Measurements from ENCODE around the gene MT1H. TPM values are rescaled to one million over a fixed set of nuclear protein-coding genes. Genes with fewer than 3 reads are reported as not detected.

MT1H gene
- total and polyA plus RNA-seq, 8 donors = 33.8 to 219 (median 77.8) TPM; not detected in 4

DNA sequence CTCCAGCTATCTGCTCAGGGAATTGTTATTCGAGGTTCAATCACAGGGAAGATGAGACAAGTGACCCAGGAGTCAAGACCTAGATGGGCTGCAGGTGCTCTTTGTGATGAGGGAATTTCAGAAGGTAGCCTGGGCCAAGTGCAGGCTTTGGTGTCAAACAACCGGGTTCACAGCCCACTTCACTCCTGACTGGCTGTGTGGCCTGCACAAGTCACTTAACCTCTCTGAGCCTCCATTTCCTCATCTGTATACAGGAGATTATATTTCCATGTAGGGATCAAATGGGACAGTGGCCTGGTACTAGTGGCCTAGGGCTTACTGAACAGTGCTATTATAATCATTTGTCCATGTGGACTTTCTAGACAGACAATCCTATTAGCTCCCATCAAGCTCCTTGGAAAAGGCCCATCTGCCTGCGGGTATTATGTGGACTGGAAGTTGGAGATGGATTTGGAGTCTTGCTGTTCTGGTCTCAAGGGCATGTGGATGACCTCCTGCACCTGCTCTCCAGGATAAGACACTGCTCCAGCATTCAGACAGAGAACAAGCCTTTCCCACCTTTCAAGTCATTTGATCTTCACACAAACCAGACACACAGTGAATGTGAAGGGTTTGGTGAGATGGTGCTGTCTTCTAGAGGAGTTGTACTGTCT is 9.6 kb downstream of the MT1H start:
- 83 to 94% (median 91%) methylated on average over 3 of the region's 3 CpGs for WGBS, 5 donors
- TF ChIP-seq, protein P1, sequence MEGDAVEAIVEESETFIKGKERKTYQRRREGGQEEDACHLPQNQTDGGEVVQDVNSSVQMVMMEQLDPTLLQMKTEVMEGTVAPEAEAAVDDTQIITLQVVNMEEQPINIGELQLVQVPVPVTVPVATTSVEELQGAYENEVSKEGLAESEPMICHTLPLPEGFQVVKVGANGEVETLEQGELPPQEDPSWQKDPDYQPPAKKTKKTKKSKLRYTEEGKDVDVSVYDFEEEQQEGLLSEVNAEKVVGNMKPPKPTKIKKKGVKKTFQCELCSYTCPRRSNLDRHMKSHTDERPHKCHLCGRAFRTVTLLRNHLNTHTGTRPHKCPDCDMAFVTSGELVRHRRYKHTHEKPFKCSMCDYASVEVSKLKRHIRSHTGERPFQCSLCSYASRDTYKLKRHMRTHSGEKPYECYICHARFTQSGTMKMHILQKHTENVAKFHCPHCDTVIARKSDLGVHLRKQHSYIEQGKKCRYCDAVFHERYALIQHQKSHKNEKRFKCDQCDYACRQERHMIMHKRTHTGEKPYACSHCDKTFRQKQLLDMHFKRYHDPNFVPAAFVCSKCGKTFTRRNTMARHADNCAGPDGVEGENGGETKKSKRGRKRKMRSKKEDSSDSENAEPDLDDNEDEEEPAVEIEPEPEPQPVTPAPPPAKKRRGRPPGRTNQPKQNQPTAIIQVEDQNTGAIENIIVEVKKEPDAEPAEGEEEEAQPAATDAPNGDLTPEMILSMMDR (IDR thresholded peaks at IDR 0.05) = no peak
- TF ChIP-seq EP300 (IDR thresholded peaks at IDR 0.05) = no peak
- no peak for TF ChIP-seq POLR2AphosphoS5 (IDR thresholded peaks at IDR 0.05)
- no peak for TF ChIP-seq POLR2A (IDR thresholded peaks at IDR 0.05)
- H3K4me1 ChIP-seq = peaks cover 28 to 39% (median 34%) of the 10 kb centered on the region in 4 donors
- no peak for DNase-seq
- H3K36me3 ChIP-seq = no peaks in the 10 kb centered on the region
- H3K4me3 ChIP-seq = no peak overlapping the region
- intact Hi-C loops (cut with DNase I; ENCODE audit: low total_unique reads) = no loop called here
- H3K9me3 ChIP-seq = no peaks in the 10 kb centered on the region
- H3K27me3 ChIP-seq = peaks cover 0 to 37% (median 15%) of the 10 kb centered on the region in 3 donors
- no peak overlapping the region for H3K27ac ChIP-seq

- Histone ChIP-seq H3K36me3 (no peaks in the 10 kb centered on the region), H3K9me3 (no peaks in the 10 kb centered on the region), H3K27me3 (peaks cover 0 to 31% (median 15%) of the 10 kb centered on the region in 3 donors), H3K27ac (no peak overlapping the region), H3K4me1 (peaks cover 29 to 45% (median 40%) of the 10 kb centered on the region in 4 donors), H3K4me3 (no peak overlapping the region)
- intact Hi-C loops (cut with DNase I; ENCODE audit: low total_unique reads) = no loop called here
- WGBS, 5 donors = 84 to 88% (median 85%) methylated on average over 6 of the region's 6 CpGs
- no peak for DNase-seq
- TF ChIP-seq EP300 (IDR thresholded peaks at IDR 0.05) = no peak
- no peak for TF ChIP-seq POLR2AphosphoS5 (IDR thresholded peaks at IDR 0.05)
- TF ChIP-seq, protein P1 (IDR thresholded peaks at IDR 0.05) = no peak
- TF ChIP-seq POLR2A (IDR thresholded peaks at IDR 0.05) = no peak
Measured at GRCh38 chr16:56679818-56680217, 10.2 kb downstream of the MT1H start.

DNA sequence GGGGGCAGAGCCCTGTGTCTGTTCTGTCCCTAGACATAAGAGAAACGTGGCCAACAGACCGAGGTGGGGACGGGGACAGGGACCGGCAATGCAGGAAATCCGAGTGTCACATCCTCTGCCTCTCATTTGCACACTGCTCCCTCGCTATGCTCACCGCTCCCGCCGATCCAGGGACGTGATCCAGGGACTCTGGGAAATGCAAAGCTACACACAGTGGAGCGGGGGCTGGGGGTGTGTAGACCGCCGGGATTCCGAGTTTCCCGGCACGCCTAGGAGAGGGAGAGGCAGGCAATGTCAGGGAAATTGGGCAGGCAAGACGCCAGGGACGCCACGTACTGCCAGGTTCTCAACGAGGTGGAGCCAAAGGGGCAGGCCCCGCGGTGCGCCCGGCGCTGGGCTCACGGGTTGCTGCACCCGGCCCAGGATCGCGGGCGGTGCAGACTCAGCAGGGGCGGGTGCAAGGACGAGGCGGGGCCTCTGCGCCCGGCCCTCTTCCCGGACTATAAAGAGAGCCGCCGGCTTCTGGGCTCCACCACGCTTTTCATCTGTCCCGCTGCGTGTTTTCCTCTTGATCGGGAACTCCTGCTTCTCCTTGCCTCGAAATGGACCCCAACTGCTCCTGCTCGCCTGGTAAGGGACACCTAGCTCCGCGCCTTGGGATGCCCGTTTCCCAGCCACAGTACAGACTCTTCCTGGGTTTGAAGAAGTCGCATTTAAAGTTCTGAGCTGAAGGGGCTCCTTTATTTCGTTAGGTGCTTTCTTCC is 12.5 kb downstream of the MT1H start, which contains the start of gene MT1X:
MT1X (plus strand) TSS at position 532 of the 764 bp plus-strand sequence; CDS start at position 603, 71 bp downstream.
- H3K36me3 ChIP-seq = peaks cover 0 to 11% (median 0%) of the 10 kb centered on the region in 4 donors
- peak within 1 kb of the TSS; percentile 78 to 86 (median 86) for H3K27ac ChIP-seq
- H3K4me3 ChIP-seq = peak within 1 kb of the TSS; percentile 56 to 69 (median 61)
- peaks cover 18 to 40% (median 35%) of the 10 kb centered on the region in 4 donors for H3K4me1 ChIP-seq
- peaks cover 0 to 11% (median 0%) of the 10 kb centered on the region in 4 donors for H3K9me3 ChIP-seq
- 0 to 2% (median 1%) methylated on average over 32 to 49 of the region's 49 CpGs for WGBS, 5 donors
- intact Hi-C loops (cut with DNase I; ENCODE audit: low total_unique reads) = no loop called here
- DNase-seq = peak; percentile 97
- H3K27me3 ChIP-seq = peaks cover 0 to 8% (median 0%) of the 10 kb centered on the region in 3 donors
- TF ChIP-seq, protein P1 (IDR thresholded peaks at IDR 0.05) = no peak
- TF ChIP-seq POLR2A (IDR thresholded peaks at IDR 0.05) = peak in 2 of 4 donors; percentile 32 to 92
- peak; percentile 86 for TF ChIP-seq EP300 (IDR thresholded peaks at IDR 0.05)
- peak; percentile 83 to 99 (median 98) for TF ChIP-seq POLR2AphosphoS5 (IDR thresholded peaks at IDR 0.05)

DNA sequence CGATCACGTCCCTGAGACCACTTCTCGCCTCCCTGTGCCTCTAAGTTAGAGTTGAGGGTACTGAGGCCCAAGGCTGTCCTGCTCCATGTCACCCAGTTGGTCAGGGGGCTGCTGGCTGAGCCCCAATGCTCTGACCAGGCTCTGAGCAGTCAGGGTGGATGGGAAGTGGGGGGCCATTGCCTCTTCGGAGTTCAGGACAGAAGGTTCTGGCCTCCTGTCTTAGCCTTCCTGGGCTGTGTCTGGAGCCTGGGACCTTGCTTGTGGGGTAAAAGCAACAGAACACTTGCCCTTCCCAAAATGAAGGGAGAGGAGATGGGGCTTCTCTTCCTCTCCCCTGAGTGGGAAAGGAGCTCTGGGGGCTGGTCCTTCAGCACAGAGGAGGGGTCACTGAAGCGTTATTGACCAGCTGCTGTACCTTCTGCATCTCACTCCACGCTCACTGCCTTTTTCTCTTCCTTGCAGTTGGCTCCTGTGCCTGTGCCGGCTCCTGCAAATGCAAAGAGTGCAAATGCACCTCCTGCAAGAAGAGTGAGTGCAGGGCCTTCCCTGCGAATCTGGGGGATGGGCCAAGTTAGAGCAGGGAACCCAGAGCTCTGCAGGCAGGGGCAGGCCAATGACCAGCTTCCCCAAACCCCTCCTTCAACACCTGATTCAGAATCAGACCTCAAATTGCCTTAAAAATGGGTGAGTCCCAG is 13.2 kb downstream of the MT1H start:
- Histone ChIP-seq H3K4me3 (peak overlapping the region; percentile 56 to 69 (median 61)), H3K9me3 (peaks cover 0 to 11% (median 0%) of the 10 kb centered on the region in 4 donors), H3K36me3 (peaks cover 0 to 11% (median 0%) of the 10 kb centered on the region in 4 donors), H3K4me1 (peaks cover 18 to 40% (median 35%) of the 10 kb centered on the region in 4 donors), H3K27ac (peak overlapping the region; percentile 78 to 86 (median 86)), H3K27me3 (peaks cover 0 to under 1% (median 0%) of the 10 kb centered on the region in 3 donors)
- 15 to 25% (median 18%) methylated on average over 6 to 8 of the region's 8 CpGs for WGBS, 5 donors
- intact Hi-C loops (cut with DNase I; ENCODE audit: low total_unique reads) = no loop called here
- no peak for DNase-seq
- TF ChIP-seq POLR2A (IDR thresholded peaks at IDR 0.05) (no peak), EP300 (IDR thresholded peaks at IDR 0.05) (no peak), POLR2AphosphoS5 (IDR thresholded peaks at IDR 0.05) (no peak)
- TF ChIP-seq, protein P1 (IDR thresholded peaks at IDR 0.05) = no peak
